B cell (primary cell): Measurements from ENCODE around the gene NOTCH4.

ENCODE experiments used
- EZH2 ChIP-seq: IDR thresholded peaks from 2 replicates; pipeline ENCODE4 v1.6.1; 2012; ENCODE audit warnings: borderline replicate concordance, low read depth, mild to moderate bottlenecking, moderate library complexity, low read length; ENCODE audit not compliant: insufficient read depth, poor library complexity, severe bottlenecking
- TF ChIP-seq, protein P1 (sequence below): fragments of 200-600 bp; IDR thresholded peaks from one replicate; pipeline ENCODE4 v1.8.0; 2022; ENCODE audit warnings: antibody characterized with exemption, mild to moderate bottlenecking

DNA sequence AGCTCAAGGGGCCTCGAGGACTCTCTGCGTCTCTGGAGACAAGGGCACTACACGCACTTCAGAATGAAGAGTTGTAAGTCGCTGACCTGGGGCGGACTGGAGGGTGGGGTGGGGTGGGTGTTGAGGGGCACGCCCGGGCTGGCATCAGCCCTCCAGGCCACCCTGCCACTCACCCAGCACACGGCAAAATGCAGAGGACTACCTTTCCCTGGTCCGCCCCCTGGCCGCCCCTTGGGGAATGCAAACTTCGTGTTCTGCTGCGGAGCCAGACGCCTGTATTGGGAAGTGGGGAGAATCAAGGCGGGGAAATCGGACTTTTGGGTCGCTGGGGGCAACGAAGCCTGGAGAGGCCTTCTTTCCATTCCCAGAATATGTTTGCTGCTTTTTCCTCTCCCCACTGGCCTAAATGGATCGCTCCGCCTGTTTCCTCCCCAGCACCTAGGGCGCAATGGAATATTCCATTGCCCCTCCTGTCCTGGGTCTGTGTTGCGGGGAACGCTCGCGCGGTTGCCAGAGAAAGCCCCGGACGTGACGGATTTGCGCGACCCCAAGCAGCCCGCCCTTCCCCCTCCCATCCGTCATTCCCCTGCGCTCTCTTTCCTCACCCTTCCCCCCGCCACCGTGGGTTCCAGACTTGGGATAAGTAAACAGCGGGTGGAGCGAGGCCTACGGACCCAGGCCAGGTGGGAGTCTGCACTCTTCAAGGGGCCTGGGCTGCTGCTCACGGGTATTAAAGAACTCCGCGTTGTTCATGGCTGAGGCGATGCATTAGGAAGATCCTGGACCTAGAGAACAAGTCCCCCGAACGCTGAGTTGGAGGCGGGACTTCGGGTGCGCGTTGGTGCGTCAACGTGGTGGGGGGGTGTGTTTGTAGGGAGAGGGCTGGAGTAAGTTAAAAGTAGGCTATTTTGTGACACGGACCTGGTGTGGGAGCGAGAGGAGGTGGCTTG is 70.0 kb downstream of the NOTCH4 start, which contains the start of gene PPT2:
- no peak for TF ChIP-seq EZH2
- TF ChIP-seq, protein P1, sequence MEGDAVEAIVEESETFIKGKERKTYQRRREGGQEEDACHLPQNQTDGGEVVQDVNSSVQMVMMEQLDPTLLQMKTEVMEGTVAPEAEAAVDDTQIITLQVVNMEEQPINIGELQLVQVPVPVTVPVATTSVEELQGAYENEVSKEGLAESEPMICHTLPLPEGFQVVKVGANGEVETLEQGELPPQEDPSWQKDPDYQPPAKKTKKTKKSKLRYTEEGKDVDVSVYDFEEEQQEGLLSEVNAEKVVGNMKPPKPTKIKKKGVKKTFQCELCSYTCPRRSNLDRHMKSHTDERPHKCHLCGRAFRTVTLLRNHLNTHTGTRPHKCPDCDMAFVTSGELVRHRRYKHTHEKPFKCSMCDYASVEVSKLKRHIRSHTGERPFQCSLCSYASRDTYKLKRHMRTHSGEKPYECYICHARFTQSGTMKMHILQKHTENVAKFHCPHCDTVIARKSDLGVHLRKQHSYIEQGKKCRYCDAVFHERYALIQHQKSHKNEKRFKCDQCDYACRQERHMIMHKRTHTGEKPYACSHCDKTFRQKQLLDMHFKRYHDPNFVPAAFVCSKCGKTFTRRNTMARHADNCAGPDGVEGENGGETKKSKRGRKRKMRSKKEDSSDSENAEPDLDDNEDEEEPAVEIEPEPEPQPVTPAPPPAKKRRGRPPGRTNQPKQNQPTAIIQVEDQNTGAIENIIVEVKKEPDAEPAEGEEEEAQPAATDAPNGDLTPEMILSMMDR = no peak
